Liver (tissue), 9 donors: Measurements from ENCODE around the gene PTPRN2. TPM values are rescaled to one million over a fixed set of nuclear protein-coding genes. Genes with fewer than 3 reads are reported as not detected.

ENCODE experiments used
- DNase-seq: peaks from one replicate; pipeline ENCODE4 v3.0.0-alpha.2; 2017; ENCODE audit warnings: low spot score
- H3K27ac ChIP-seq, 2 donors: one replicate each; pipeline ENCODE4 v1.7.0; 2013; ENCODE audit warnings: inconsistent platforms in 2 of 2, low read length in 2 of 2, control low read depth in 1 of 2, low read depth in 1 of 2, mild to moderate bottlenecking in 1 of 2
- H3K27me3 ChIP-seq, 4 donors: one replicate each; pipeline versions ENCODE4 v1.6.1 to v1.7.0; 2013; ENCODE audit warnings: low read length in 3 of 4, inconsistent platforms in 1 of 4, mild to moderate bottlenecking in 1 of 4, moderate library complexity in 1 of 4; ENCODE audit not compliant: control insufficient read depth in 4 of 4, insufficient read depth in 4 of 4
- H3K36me3 ChIP-seq, 4 donors: one replicate each; pipeline versions ENCODE4 v1.6.1 to v1.7.0; 2013; ENCODE audit warnings: low read length in 3 of 4, mild to moderate bottlenecking in 3 of 4, low read depth in 1 of 4, moderate library complexity in 1 of 4; ENCODE audit not compliant: control insufficient read depth in 4 of 4, insufficient read depth in 3 of 4
- H3K4me1 ChIP-seq, 4 donors: one replicate each; pipeline versions ENCODE4 v1.6.1 to v1.7.0; 2013; ENCODE audit warnings: low read length in 3 of 4, mild to moderate bottlenecking in 3 of 4, moderate library complexity in 1 of 4; ENCODE audit not compliant: control insufficient read depth in 4 of 4, insufficient read depth in 4 of 4
- H3K4me3 ChIP-seq, 3 donors: one replicate each; pipeline versions ENCODE4 v1.6.1 to v1.7.0; 2013; ENCODE audit warnings: low read length in 3 of 3, control low read depth in 1 of 3, low read depth in 1 of 3, mild to moderate bottlenecking in 1 of 3
- H3K9ac ChIP-seq, 2 donors: one replicate each; pipeline ENCODE4 v1.7.0; 2013; ENCODE audit warnings: low read length in 2 of 2, mild to moderate bottlenecking in 2 of 2, moderate library complexity in 2 of 2, control low read depth in 1 of 2, low read depth in 1 of 2
- H3K9me3 ChIP-seq, 4 donors: one replicate each; pipeline versions ENCODE4 v1.6.1 to v1.7.0; 2013; ENCODE audit warnings: low read length in 3 of 4; ENCODE audit not compliant: control insufficient read depth in 4 of 4
- ATF3 ChIP-seq: IDR thresholded peaks from 2 replicates; pipeline ENCODE4 v1.6.1; 2016; ENCODE audit warnings: antibody characterized with exemption
- CTCF ChIP-seq: fragments of 150-350 bp; IDR thresholded peaks from 2 replicates; pipeline ENCODE4 v1.5.1; 2017; ENCODE audit warnings: improper control_type of control experiment, low read depth, low read length; ENCODE audit not compliant: missing input control
- EGR1 ChIP-seq, 2 donors: IDR thresholded peaks; 2 replicates each; pipeline ENCODE4 v1.6.1; 2016 to 2018; ENCODE audit warnings: antibody characterized with exemption in 2 of 2, low read depth in 2 of 2
- FOXA1 ChIP-seq: IDR thresholded peaks from 2 replicates; pipeline ENCODE4 v1.6.1; 2016; ENCODE audit warnings: antibody characterized with exemption
- FOXA2 ChIP-seq: IDR thresholded peaks from 2 replicates; pipeline ENCODE4 v1.6.1; 2016; ENCODE audit warnings: antibody characterized with exemption
- GABPA ChIP-seq, 2 donors: IDR thresholded peaks in 1 of 2; conservative IDR thresholded peaks in 1 of 2; 2 replicates each; pipeline ENCODE4 v1.6.1; 2016; ENCODE audit warnings: antibody characterized with exemption in 2 of 2, mild to moderate bottlenecking in 1 of 2, moderate library complexity in 1 of 2
- HNF4A ChIP-seq, 2 donors: conservative IDR thresholded peaks; 2 replicates each; pipeline ENCODE4 v1.6.1; 2016; ENCODE audit warnings: antibody characterized with exemption in 2 of 2, mild to moderate bottlenecking in 2 of 2
- HNF4G ChIP-seq: IDR thresholded peaks from 2 replicates; pipeline ENCODE4 v1.6.1; 2016; ENCODE audit warnings: antibody characterized with exemption
- JUND ChIP-seq, 2 donors: IDR thresholded peaks; 2 replicates each; pipeline ENCODE4 v1.6.1; 2016; ENCODE audit warnings: antibody characterized with exemption in 2 of 2
- NR2F2 ChIP-seq: IDR thresholded peaks from 2 replicates; pipeline ENCODE4 v1.6.1; 2016; ENCODE audit warnings: antibody characterized with exemption
- RAD21 ChIP-seq, 2 donors: IDR thresholded peaks; 2 replicates each; pipeline ENCODE4 v1.6.1; 2016; ENCODE audit warnings: antibody characterized with exemption in 2 of 2, mild to moderate bottlenecking in 2 of 2
- REST ChIP-seq: IDR thresholded peaks from 2 replicates; pipeline ENCODE4 v1.6.1; 2016; ENCODE audit warnings: antibody characterized with exemption, mild to moderate bottlenecking
- SP1 ChIP-seq: IDR thresholded peaks from 2 replicates; pipeline ENCODE4 v1.6.1; 2018; ENCODE audit warnings: antibody characterized with exemption, mild to moderate bottlenecking
- TAF1 ChIP-seq: conservative IDR thresholded peaks from 2 replicates; pipeline ENCODE4 v1.6.1; 2016; ENCODE audit warnings: antibody characterized with exemption, mild to moderate bottlenecking
- YY1 ChIP-seq: IDR thresholded peaks from 2 replicates; pipeline ENCODE4 v1.6.1; 2016; ENCODE audit warnings: antibody characterized with exemption, mild to moderate bottlenecking
- ZBTB33 ChIP-seq: IDR thresholded peaks from 2 replicates; pipeline ENCODE4 v1.6.1; 2016; ENCODE audit warnings: antibody characterized with exemption
- WGBS: extraction: QIAGEN DNeasy Blood & Tissue Kit; methylation state at CpG from one replicate; pipeline ENCODE4 v1.1.7; 2013; 5-methylcytosine and 5-hydroxymethylcytosine counted together
- polyA plus RNA-seq, 2 donors: library from polyadenylated mRNA; stranded (reverse) in 1 of 2; unstranded in 1 of 2; fragments of 200-250 nt in 1 of 2; fragments of >200 nt in 1 of 2; fragmentation: Nextera tagmentation in 1 of 2; extraction: Ambion mirVana in 1 of 2; gene quantifications; one replicate each; pipeline versions ENCODE4 v1.2.1 to v1.2.3, GENCODE V29; 2013 to 2015
- total RNA-seq, 2 donors: library from RNA; depleted of rRNA; stranded (reverse); fragments of >200 nt; gene quantifications; one replicate each; pipeline ENCODE4 v1.2.3, GENCODE V29; 2014
- donor health status: healthy.
- donor health status: healthy.
- donor health status: healthy.
- donor health status: healthy.
- donor health status: healthy.

PTPRN2 gene
- total and polyA plus RNA-seq, 4 donors = 0.75 to 1.9 (median 1.1) TPM

DNA sequence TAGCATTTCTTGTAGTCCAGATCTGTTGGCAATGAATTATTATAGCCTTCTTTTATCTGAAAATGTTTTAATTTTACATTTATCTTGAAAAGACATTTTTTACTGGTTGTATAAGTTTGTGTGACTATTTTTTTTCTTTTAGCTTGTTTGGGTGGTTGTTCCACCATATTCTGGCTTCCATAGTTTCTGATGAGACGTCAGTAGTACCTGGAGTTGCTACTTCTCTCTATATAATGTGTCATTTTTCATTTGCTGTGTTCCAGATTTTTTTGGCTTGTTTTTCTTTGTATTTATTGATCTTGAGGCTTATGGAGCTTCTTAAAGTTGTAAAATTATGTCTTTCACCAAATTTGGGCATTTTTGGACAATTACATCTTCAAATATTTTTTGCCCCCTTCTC lies 1082.0 kb downstream of the PTPRN2 start:
- Histone ChIP-seq H3K9ac (no peak overlapping the region), H3K4me1 (peaks cover 0 to 10% (median 4%) of the 10 kb centered on the region in 4 donors), H3K27me3 (no peaks in the 10 kb centered on the region), H3K27ac (no peak overlapping the region), H3K9me3 (no peaks in the 10 kb centered on the region), H3K4me3 (no peak overlapping the region), H3K36me3 (no peaks in the 10 kb centered on the region)
- no peak for DNase-seq
- TF ChIP-seq REST = no peak
- no peak for TF ChIP-seq NR2F2
- no peak for TF ChIP-seq HNF4G
- TF ChIP-seq HNF4A (conservative IDR thresholded peaks at IDR 0.05) = no peak
- no peak for TF ChIP-seq ZBTB33
- TF ChIP-seq GABPA (IDR thresholded peaks at IDR 0.05 in 1 of 2, conservative IDR thresholded peaks at IDR 0.05 in 1 of 2) = no peak
- TF ChIP-seq JUND (IDR thresholded peaks at IDR 0.05) = no peak
- no peak for TF ChIP-seq RAD21 (IDR thresholded peaks at IDR 0.05)
- TF ChIP-seq ATF3 = no peak
- TF ChIP-seq FOXA1 = no peak
- TF ChIP-seq SP1 = no peak
- no peak for TF ChIP-seq CTCF
- TF ChIP-seq EGR1 (IDR thresholded peaks at IDR 0.05; ENCODE audit: low read depth in 2 of 2) = no peak
- no peak for TF ChIP-seq TAF1
- no peak for TF ChIP-seq FOXA2
- no peak for TF ChIP-seq YY1
- WGBS = 94% methylated on average over 1 of the region's 1 CpG

DNA sequence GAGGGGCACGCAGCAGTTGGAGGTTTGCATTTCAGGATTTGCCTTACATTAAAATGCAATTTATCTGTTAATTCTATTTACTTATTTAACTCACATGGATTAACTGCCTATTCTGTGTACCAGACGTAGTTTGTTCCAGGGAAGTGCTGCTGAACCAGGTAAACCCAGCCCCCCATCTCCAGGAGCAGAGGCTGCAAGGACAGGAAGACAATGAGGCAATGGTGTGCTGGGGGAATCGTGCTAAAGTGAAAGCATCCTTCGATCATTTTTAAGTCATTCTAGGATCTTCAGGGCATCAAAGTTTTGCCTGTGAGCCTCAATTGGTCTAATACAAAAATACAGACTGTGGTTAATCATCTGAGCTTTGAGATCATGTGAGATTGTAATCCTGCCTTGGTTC lies 1084.4 kb downstream of the PTPRN2 start:
- 64% methylated on average over 4 of the region's 4 CpGs for WGBS
- H3K9ac ChIP-seq = peak overlapping the region in 1 of 2 donors; percentile 7
- no peaks in the 10 kb centered on the region for H3K36me3 ChIP-seq
- DNase-seq = no peak
- no peak for TF ChIP-seq EGR1 (IDR thresholded peaks at IDR 0.05; ENCODE audit: low read depth in 2 of 2)
- TF ChIP-seq GABPA (IDR thresholded peaks at IDR 0.05 in 1 of 2, conservative IDR thresholded peaks at IDR 0.05 in 1 of 2) = no peak
- TF ChIP-seq JUND (IDR thresholded peaks at IDR 0.05) = no peak
- TF ChIP-seq FOXA1 = no peak
- no peak for TF ChIP-seq HNF4G
- no peak for TF ChIP-seq NR2F2
- TF ChIP-seq REST = no peak
- H3K4me1 ChIP-seq = peaks cover 0 to 10% (median 4%) of the 10 kb centered on the region in 4 donors
- no peak overlapping the region for H3K27ac ChIP-seq
- no peaks in the 10 kb centered on the region for H3K27me3 ChIP-seq
- H3K4me3 ChIP-seq = no peak overlapping the region
- no peaks in the 10 kb centered on the region for H3K9me3 ChIP-seq
